HG02678 (cell line): Measurements from ENCODE around the gene CRYGB.

Source experiments
- ATAC-seq: cut with Tn5 transposase; IDR thresholded peaks from one replicate; pipeline ENCODE4 v1.9.1; 2021; ENCODE audit warnings: mild to moderate bottlenecking, moderate library complexity; ENCODE audit not compliant: unreplicated experiment

The CRYGB gene, protein sequence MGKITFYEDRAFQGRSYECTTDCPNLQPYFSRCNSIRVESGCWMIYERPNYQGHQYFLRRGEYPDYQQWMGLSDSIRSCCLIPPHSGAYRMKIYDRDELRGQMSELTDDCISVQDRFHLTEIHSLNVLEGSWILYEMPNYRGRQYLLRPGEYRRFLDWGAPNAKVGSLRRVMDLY

GRCh38 chr2:208146006-208146405 is at the start of gene CRYGB:
Gene CRYGB (minus strand): TSS chr2:208146158. CDS start chr2:208146120, 38 bp downstream.
- no peak for ATAC-seq

GRCh38 chr2:208195531-208195930 is 49.6 kb upstream of the CRYGB start:
- ATAC-seq = no peak

- ATAC-seq = no peak
Observed at GRCh38 chr2:208192611-208193236, 46.8 kb upstream of the CRYGB start.

DNA sequence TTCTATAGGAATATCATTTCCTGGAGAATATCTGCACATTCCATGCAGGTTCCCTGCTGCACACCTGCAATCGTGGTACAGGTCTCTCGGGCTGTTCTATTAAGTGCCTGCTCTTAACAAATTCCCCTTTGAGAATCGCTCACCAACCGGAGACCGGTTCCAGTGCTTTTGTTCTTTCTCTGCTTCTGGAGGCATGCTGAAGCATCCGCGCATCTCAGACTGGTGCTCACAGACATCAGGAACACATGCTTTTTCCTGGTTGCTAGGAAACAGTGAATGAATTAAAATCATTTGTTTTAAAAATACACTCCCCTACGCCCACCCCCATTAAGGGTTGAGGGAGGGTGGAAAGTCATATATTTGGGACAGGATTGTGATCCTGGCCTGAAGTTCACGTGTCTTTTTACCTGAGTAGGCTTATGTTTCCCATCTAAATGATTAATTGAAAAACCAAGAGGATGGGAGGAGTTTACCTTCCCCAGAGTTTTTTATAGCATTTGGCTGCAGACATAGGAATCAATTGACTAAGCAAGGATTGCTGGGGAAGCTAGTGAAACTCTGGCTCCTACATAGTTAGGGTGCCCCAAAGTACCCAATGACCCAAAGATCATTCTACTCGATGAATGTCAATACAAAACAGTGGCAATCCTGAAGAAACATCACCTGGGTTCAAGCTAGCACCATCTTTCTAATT is 44.0 kb upstream of the CRYGB start, which contains the start of gene C2orf80:
C2orf80 (minus strand) TSS at position 221 of the 694 bp plus-strand sequence. CDS start 3,044 bp downstream, outside the sequence.
- ATAC-seq = no peak

DNA sequence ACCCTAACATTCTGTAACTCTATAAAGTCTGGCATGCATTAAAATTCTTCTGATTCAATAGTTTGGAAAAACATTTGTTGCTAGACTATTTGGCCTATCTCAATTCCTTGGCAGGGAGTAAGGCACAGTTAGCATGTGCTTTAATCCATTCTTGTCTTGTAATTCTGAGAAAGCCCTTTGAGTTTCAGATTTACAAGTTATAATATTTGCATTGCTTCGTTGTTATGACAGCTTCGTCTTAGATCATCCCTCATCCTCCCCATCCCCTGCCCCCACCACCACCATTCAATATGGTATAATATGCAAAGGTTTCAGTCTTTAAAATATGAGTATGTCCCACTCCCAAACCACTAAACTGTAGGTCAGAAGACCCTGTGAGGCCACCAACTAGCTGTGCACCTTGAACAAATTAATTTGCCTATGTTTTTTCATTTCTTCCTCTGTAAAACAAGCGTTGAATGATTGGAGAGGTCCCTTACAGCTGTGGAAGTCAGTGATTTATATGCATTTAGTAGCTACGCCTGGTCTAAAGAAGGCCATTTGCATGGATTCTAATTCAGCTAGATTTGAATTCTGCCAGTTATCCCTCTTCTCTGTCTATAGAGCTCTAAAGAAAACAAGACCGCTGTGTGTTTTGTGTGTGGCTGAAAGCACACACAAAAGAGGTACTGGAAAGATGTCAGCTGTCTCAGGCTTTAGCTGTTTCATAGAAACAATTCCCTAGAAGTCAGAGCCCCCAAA is 43.3 kb upstream of the CRYGB start:
- ATAC-seq = no peak

DNA sequence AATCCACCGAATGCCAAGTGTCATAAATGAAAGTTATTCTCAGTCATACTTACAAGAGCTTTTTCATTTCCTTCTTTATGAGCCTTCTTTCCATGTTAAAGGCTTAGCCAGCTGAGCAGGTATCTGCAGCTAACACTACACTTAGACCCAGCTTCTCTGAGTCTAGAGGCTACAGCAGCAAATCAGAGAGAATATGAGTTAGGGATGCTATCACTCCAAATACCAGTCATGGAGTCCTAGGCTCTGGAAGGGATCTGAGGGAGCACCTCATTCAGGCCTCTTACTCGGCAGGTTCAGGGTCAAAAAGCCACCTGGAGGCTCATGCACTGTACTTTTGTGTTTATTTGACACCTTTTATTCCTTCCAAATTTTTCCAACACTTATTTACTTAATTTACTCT is 40.9 kb upstream of the CRYGB start:
- ATAC-seq = no peak

- ATAC-seq = no peak
Observed at GRCh38 chr2:208186465-208186864, 40.5 kb upstream of the CRYGB start.

- ATAC-seq = no peak
Observed at GRCh38 chr2:208183972-208184705, 38.2 kb upstream of the CRYGB start.

DNA sequence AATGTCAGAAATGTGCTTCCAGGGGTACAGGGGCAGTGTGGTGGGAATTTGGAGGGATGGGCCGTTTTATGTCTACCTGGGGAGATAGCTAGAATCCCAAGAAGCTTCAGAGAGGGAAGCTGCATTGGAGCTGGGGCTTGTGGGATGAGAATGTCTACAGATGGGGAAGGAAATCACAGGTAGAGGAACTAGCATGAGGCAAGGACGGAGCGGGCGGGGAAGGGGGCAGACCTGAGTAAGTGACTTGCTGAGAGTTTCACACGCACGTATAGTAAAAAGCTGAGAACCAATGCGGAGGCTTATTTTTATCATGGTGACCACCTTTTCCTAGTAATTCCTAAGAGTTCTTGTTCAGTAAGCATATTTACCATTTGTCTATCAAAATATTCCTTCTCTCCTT is 37.6 kb upstream of the CRYGB start:
- no peak for ATAC-seq

DNA sequence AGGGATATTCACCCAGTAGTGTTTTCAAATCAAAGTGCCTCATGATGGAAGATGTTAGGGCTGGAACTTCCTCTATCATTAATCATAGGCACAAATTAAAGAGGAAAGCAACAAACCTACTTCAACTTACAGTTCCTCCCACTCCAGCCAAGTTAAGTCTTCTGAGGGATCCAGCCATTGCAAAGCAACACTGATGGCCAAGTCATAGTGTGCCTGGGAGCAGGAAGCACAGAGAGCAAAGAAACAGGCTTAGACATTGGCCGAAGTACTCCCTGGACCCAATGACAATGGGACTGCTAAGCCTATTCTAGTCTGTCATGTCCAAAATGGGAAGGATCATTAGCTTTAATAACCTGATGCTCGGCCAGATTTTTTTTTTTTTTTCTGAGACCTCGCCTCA is 36.9 kb upstream of the CRYGB start:
- no peak for ATAC-seq

DNA sequence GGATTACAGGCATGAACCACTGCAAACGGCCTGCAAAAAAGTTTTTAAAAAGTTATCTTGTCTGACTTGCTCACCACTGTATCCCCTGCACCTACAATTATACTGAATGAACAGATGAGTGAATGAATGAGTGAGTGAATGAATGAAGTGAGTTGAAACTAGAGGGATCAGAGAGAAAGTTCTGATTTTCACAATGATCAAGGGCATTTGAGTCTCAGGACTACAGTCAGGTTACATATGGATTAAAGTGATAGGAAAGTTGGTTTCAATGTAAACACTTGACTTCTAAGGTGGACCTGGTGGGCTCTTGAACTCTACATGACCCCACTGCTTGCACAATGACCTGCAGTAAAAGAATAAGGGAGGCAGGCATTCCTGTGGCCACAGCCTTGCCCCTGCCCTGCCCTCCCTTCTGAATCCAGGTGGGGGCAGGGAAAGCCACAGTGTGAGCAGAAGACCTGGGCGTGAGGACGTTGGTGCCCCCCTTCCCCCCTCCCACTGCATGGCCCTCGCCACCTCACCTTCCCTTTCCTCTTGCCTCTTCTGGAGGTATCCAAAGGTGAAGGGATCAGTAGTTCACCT is 33.2 kb upstream of the CRYGB start:
- ATAC-seq = no peak

GRCh38 chr2:208175840-208176153 is 29.8 kb upstream of the CRYGB start:
- ATAC-seq = no peak

GRCh38 chr2:208175069-208175839 is 29.3 kb upstream of the CRYGB start:
- peak; percentile 99 for ATAC-seq

- ATAC-seq = no peak
Observed at GRCh38 chr2:208174144-208174543, 28.2 kb upstream of the CRYGB start.

DNA sequence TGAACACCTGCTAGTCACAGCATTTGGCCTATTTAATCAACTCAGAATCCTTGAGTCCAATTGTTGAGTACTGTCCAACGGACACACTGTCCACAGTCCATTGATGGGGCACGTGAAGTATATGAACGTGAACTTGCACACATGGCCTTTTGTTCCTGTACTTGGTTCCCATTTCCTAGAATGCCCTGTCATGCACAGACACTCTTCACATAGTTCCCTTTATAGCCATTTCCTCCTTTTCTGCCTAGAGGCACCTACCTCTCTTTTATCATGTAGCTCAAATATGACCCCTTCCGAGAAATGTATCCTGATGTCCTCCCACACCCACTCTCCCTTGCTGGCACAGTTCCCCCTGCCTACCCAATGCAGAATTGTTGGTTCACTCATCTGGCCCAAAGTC is 26.2 kb upstream of the CRYGB start:
- ATAC-seq = no peak

DNA sequence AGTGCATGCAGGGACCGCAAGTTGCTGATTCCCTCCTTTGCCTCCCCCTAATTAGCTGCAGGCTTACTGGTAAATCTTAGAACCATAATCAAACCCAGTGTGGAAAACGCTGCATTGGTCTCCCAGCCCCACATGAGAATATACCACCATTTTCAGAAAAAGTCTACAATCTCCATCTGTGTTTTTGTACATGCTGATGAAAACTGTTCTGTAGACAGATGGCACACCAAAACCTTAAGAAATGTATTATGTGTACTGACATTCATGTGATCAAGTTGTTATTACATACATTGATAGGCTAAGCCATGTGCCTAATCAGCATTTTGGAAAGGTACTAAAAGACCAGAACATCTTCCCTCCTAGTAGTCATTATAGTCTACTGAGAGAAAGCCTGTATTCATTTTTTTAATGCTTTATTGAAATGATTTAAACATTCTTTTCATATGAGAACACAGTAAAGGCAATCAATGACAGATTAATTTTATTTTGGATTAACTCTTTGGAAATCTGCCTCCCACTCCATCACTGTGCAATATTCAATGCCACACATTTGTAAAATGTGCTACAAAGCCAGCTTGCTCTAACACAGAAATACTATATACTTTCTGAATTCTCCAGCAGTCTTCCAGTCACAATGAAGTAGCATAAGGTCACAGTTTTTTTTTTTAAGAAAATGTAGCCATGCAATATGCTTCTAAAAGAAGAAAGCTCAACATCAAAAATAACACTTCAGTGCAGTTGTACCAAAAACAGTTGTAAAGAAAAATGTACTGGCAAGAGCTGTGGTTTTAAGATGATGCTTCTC is 19.2 kb upstream of the CRYGB start:
- ATAC-seq = no peak

- ATAC-seq = no peak
Observed at GRCh38 chr2:208163489-208163888, 17.5 kb upstream of the CRYGB start, which contains the start of gene CRYGA. Gene CRYGA (minus strand): TSS chr2:208163589. CDS start chr2:208163556, 33 bp downstream.

DNA sequence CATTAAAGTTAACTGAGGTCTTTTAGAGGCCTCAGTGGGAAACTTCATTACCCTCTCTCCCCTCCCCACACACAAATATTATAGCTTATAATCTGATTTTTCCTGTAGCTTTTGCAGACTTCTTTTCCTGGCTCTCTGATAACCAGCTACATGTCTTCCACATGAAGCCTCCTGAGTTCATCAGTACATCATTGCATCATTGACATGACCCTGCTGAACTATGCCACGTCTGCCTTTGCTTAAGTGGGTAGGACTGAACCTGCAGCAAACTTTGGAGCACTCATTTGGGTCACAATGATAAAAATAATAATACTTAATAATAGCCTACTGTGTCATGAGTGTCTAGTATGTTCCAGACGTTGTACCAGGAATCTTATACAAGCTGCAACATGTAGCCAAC is 10.5 kb upstream of the CRYGB start:
- ATAC-seq = no peak

- ATAC-seq = no peak
Observed at GRCh38 chr2:208153156-208153555, 7.2 kb upstream of the CRYGB start.
